GM12864 (cell line): ENCODE results near the gene TMED3.
"Not testable (repeated sequence)": the region's sequence is repeated elsewhere in the genome, so short reads cannot be mapped to it uniquely, and the experiment has no call there.

Experiments used
- DNase-seq: peaks from one replicate; pipeline ENCODE4 v3.0.0-alpha.2; 2011; ENCODE audit warnings: low read depth
- H3K4me3 ChIP-seq: 2 replicates; pipeline ENCODE4 v1.5.1; 2011; ENCODE audit warnings: mild to moderate bottlenecking, low read depth, low read length, control low read depth
- TF ChIP-seq, protein P1 (sequence below): IDR thresholded peaks from 2 replicates; pipeline ENCODE4 v1.5.1; 2011; ENCODE audit warnings: low read depth, mild to moderate bottlenecking, moderate library complexity, low read length, control low read depth, inconsistent platforms; ENCODE audit errors: missing control alignments

TMED3 gene

GRCh38 chr15:79308874-79309273 is 2.0 kb upstream of the TMED3 start:
- no peak for DNase-seq
- TF ChIP-seq, protein P1, sequence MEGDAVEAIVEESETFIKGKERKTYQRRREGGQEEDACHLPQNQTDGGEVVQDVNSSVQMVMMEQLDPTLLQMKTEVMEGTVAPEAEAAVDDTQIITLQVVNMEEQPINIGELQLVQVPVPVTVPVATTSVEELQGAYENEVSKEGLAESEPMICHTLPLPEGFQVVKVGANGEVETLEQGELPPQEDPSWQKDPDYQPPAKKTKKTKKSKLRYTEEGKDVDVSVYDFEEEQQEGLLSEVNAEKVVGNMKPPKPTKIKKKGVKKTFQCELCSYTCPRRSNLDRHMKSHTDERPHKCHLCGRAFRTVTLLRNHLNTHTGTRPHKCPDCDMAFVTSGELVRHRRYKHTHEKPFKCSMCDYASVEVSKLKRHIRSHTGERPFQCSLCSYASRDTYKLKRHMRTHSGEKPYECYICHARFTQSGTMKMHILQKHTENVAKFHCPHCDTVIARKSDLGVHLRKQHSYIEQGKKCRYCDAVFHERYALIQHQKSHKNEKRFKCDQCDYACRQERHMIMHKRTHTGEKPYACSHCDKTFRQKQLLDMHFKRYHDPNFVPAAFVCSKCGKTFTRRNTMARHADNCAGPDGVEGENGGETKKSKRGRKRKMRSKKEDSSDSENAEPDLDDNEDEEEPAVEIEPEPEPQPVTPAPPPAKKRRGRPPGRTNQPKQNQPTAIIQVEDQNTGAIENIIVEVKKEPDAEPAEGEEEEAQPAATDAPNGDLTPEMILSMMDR = no peak
- no peak overlapping the region for H3K4me3 ChIP-seq

DNA sequence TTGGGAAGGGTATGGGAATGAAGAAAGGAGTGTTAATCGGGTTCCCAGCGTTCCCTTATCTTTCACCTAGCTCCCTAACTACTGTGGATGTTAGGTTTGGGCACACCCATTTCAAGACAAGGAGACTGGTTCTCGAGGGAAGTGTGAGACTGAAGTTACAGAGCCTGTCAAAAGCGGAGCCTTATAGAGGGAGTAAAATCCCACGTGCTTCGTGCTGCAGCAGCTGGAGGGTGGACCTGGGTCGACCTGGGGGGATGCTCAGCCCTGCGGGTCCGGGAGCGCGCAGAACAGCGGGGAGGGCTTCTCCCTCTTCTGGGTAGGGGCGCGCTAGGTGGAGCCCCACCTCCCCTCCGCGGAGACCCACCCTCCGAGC is 314 bp upstream of the TMED3 start:
- H3K4me3 ChIP-seq = peak overlapping the region; percentile 99
- DNase-seq = no peak
- TF ChIP-seq, protein P1 = no peak

DNA sequence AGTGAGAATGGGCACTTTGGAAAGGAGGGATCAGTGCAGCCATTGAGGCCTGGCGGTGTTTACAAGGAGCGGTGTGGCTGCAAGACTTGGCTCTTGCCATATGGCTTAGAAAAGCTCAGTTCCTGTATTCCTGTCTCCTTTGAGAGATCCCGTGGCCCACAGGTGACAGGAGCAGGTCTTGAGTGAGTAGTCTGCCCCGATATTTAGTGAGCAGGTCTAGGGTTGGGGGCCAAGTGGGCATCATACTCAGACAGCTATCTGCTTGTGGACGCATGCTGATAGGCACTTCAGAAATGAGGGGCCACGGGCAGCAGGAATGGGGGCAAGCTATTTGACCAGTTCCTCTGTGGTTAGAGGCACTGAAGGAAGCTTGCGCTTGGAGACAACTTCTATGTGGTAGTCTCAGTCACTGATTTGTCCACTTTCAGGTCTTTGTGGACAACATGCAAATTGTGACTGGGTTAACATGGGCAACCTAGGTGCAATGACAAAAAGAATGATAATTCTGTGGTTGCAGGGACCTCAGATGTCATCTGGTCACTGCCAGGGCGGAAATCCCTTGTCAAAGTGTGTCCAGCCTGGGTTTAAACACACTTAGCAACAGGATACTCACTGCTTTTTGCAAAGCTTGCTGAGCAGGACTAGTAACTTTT is 1.1 kb downstream of the TMED3 start:
- TF ChIP-seq, protein P1 = no peak
- peak overlapping the region; percentile 99 for H3K4me3 ChIP-seq
- DNase-seq = no peak

- TF ChIP-seq, protein P1 = no peak
- no peak for DNase-seq
- no peak overlapping the region for H3K4me3 ChIP-seq
Measured at GRCh38 chr15:79314186-79314585, 3.3 kb downstream of the TMED3 start.

- DNase-seq = no peak
- TF ChIP-seq, protein P1 = no peak
- H3K4me3 ChIP-seq = no peak overlapping the region
Measured at GRCh38 chr15:79314811-79315210, 3.9 kb downstream of the TMED3 start.

GRCh38 chr15:79315623-79316328 is 4.9 kb downstream of the TMED3 start:
- TF ChIP-seq, protein P1 = no peak
- no peak for DNase-seq
- no peak overlapping the region for H3K4me3 ChIP-seq

GRCh38 chr15:79316864-79317263 is 6.0 kb downstream of the TMED3 start:
- TF ChIP-seq, protein P1 = no peak
- DNase-seq = no peak
- H3K4me3 ChIP-seq = no peak overlapping the region

DNA sequence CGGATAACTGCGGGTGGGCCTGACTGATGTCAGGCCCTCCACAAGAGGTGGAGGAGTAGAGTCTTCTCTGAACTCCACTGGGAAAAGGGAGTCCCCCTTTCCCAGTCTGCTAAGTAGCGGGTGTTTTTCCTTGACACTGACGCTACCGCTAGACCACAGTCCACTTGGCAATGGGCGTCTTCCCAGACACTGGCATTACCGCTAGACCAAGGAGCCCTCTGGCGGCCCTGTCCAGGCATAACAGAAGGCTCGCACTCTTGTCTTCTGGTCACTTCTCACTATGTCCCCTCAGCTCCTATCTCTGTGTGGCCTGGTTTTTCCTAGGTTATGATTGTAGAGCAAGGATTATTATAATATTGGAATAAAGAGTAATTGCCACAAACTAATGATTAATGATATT is 9.1 kb downstream of the TMED3 start:
- not testable (repeated sequence) for DNase-seq, H3K4me3 ChIP-seq
